ENCODE results near the gene G6PC3.

DNA sequence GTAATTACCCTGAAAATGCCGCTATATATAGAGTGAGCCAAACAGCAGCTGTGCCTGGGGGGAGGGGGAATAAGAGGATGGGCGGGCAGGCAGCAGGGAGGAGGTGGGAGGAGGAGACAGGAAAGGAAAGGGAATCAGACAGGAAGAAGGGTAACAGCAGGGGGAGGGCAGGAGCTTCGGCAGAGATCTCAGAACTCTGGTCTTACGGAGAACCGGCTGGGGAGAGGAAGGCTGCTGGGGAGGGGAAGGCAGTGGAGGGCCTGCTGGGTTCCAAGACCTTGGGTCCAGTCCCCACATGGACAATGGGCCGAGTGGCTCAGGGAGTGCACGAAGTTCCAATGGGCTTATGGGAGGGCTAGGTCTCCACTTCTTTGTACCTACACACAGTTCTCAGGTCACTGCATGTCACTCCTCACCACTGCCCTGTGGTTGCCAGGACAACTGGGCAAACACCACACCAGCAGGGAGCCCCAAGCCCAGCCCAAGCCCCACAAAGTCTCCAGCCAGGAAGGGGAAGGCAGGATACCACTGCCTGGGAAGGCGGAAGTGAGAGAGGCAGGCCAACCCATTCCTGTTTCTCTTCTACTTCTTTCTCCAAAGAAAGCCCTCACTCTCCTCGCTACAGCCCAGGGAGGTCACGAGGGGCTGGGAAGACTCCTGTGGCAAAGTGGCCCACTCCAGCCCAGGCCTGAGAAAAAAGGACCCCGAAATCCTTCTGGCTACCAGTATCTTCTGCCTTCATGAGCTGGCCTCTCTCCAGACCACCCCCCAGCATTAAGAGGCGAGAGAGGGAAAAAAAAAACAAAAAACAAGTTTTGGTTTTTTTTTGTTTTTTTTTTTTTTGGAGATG lies 25.3 kb downstream of the G6PC3 start:
- TF ChIP-seq, protein P1, sequence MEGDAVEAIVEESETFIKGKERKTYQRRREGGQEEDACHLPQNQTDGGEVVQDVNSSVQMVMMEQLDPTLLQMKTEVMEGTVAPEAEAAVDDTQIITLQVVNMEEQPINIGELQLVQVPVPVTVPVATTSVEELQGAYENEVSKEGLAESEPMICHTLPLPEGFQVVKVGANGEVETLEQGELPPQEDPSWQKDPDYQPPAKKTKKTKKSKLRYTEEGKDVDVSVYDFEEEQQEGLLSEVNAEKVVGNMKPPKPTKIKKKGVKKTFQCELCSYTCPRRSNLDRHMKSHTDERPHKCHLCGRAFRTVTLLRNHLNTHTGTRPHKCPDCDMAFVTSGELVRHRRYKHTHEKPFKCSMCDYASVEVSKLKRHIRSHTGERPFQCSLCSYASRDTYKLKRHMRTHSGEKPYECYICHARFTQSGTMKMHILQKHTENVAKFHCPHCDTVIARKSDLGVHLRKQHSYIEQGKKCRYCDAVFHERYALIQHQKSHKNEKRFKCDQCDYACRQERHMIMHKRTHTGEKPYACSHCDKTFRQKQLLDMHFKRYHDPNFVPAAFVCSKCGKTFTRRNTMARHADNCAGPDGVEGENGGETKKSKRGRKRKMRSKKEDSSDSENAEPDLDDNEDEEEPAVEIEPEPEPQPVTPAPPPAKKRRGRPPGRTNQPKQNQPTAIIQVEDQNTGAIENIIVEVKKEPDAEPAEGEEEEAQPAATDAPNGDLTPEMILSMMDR (IDR thresholded peaks at IDR 0.05; ENCODE audit: low read depth, low read length, missing input control): no peak
- TF ChIP-seq, protein P2, sequence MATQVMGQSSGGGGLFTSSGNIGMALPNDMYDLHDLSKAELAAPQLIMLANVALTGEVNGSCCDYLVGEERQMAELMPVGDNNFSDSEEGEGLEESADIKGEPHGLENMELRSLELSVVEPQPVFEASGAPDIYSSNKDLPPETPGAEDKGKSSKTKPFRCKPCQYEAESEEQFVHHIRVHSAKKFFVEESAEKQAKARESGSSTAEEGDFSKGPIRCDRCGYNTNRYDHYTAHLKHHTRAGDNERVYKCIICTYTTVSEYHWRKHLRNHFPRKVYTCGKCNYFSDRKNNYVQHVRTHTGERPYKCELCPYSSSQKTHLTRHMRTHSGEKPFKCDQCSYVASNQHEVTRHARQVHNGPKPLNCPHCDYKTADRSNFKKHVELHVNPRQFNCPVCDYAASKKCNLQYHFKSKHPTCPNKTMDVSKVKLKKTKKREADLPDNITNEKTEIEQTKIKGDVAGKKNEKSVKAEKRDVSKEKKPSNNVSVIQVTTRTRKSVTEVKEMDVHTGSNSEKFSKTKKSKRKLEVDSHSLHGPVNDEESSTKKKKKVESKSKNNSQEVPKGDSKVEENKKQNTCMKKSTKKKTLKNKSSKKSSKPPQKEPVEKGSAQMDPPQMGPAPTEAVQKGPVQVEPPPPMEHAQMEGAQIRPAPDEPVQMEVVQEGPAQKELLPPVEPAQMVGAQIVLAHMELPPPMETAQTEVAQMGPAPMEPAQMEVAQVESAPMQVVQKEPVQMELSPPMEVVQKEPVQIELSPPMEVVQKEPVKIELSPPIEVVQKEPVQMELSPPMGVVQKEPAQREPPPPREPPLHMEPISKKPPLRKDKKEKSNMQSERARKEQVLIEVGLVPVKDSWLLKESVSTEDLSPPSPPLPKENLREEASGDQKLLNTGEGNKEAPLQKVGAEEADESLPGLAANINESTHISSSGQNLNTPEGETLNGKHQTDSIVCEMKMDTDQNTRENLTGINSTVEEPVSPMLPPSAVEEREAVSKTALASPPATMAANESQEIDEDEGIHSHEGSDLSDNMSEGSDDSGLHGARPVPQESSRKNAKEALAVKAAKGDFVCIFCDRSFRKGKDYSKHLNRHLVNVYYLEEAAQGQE (IDR thresholded peaks at IDR 0.05): no peak
- TF ChIP-seq, protein P3, sequence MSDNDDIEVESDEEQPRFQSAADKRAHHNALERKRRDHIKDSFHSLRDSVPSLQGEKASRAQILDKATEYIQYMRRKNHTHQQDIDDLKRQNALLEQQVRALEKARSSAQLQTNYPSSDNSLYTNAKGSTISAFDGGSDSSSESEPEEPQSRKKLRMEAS (IDR thresholded peaks at IDR 0.05): no peak
- TF ChIP-seq JUND (IDR thresholded peaks at IDR 0.05): no peak
- peak; percentile 20 to 51 for TF ChIP-seq RAD21 (IDR thresholded peaks at IDR 0.05)
- no peak for TF ChIP-seq YY1 (IDR thresholded peaks at IDR 0.05)
- TF ChIP-seq FOXA1 (IDR thresholded peaks at IDR 0.05): no peak
- peak; percentile 65 for TF ChIP-seq NR2F2 (IDR thresholded peaks at IDR 0.05)
- TF ChIP-seq SP1 (IDR thresholded peaks at IDR 0.05): peak; percentile 35
- TF ChIP-seq TAF1 (conservative IDR thresholded peaks at IDR 0.05): no peak
- TF ChIP-seq, protein P4, sequence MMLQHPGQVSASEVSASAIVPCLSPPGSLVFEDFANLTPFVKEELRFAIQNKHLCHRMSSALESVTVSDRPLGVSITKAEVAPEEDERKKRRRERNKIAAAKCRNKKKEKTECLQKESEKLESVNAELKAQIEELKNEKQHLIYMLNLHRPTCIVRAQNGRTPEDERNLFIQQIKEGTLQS (IDR thresholded peaks at IDR 0.05): no peak
- TF ChIP-seq RXRA (IDR thresholded peaks at IDR 0.05): no peak

Data from liver (tissue), 3 donors.